Neural progenitor cell (in vitro differentiated cells): ENCODE results near the gene EXT2. TPM values are rescaled to one million over a fixed set of nuclear protein-coding genes. Genes with fewer than 3 reads are reported as not detected.

ENCODE experiments used
- DNase-seq: peaks from one replicate; pipeline ENCODE4 v3.0.0-alpha.2; 2016; ENCODE audit warnings: low spot score
- H2AFZ ChIP-seq: fragments of 200-600 bp; sonication (generic); replicated peaks from 2 replicates; pipeline ENCODE4 v1.6.1; 2016; ENCODE audit warnings: antibody characterized with exemption
- H3F3A ChIP-seq: fragments of 200-600 bp; sonication (generic); 2 replicates; pipeline ENCODE4 v1.6.1; 2016; ENCODE audit warnings: antibody characterized with exemption, low read depth
- H3K27ac ChIP-seq: fragments of 200-600 bp; sonication (generic); 2 replicates; pipeline ENCODE4 v1.5.1; 2016; ENCODE audit warnings: mild to moderate bottlenecking
- H3K27me3 ChIP-seq: fragments of 200-600 bp; sonication (generic); 2 replicates; pipeline ENCODE4 v1.6.1; 2016; ENCODE audit warnings: mild to moderate bottlenecking, moderate library complexity
- H3K36me3 ChIP-seq: fragments of 200-600 bp; sonication (generic); 2 replicates; pipeline ENCODE4 v1.5.1; 2016
- H3K4me1 ChIP-seq: fragments of 200-600 bp; sonication (generic); 2 replicates; pipeline ENCODE4 v1.6.1; 2016; ENCODE audit warnings: mixed run types
- H3K4me2 ChIP-seq: fragments of 200-600 bp; sonication (generic); 2 replicates; pipeline ENCODE4 v1.6.1; 2016
- H3K4me3 ChIP-seq: fragments of 200-600 bp; sonication (generic); 2 replicates; pipeline ENCODE4 v1.5.1; 2016
- H3K79me2 ChIP-seq: fragments of 200-600 bp; sonication (generic); 2 replicates; pipeline ENCODE4 v1.6.1; 2016; ENCODE audit warnings: low read depth
- H3K9ac ChIP-seq: fragments of 200-600 bp; sonication (generic); 2 replicates; pipeline ENCODE4 v1.6.1; 2016
- H3K9me3 ChIP-seq: fragments of 200-600 bp; sonication (generic); 2 replicates; pipeline ENCODE4 v1.5.1; 2016; ENCODE audit warnings: low read depth
- H4K20me1 ChIP-seq: fragments of 200-600 bp; sonication (generic); 2 replicates; pipeline ENCODE4 v1.6.1; 2016; ENCODE audit warnings: low read depth
- H3K27ac Mint-ChIP-seq: 3 replicates; pipeline ENCODE4 v1.8.0; 2021; ENCODE audit warnings: mixed read lengths
- H3K27me3 Mint-ChIP-seq: 2 replicates; pipeline ENCODE4 v1.8.0; 2022; ENCODE audit warnings: low read depth, mild to moderate bottlenecking, inconsistent platforms, moderate library complexity, mixed read lengths; ENCODE audit not compliant: insufficient read depth
- H3K36me3 Mint-ChIP-seq: 3 replicates; pipeline ENCODE4 v1.8.0; 2021; ENCODE audit warnings: mixed read lengths
- H3K4me1 Mint-ChIP-seq: 3 replicates; pipeline ENCODE4 v1.8.0; 2021; ENCODE audit warnings: mixed read lengths
- H3K4me3 Mint-ChIP-seq: 3 replicates; pipeline ENCODE4 v1.8.0; 2021; ENCODE audit warnings: mild to moderate bottlenecking, moderate library complexity, mixed read lengths
- H3K9me3 Mint-ChIP-seq: 3 replicates; pipeline ENCODE4 v1.8.0; 2020; ENCODE audit warnings: mixed read lengths
- EZH2 ChIP-seq: fragments of 200-600 bp; sonication (generic); IDR thresholded peaks from 2 replicates; pipeline ENCODE4 v1.6.1; 2017; ENCODE audit warnings: antibody characterized with exemption, mild to moderate bottlenecking, moderate library complexity
- EZH2phosphoT487 ChIP-seq: fragments of 200-600 bp; sonication (generic); IDR thresholded peaks from 2 replicates; pipeline ENCODE4 v1.6.1; 2017; ENCODE audit warnings: antibody characterized with exemption
- total RNA-seq: library from RNA; depleted of rRNA; stranded (reverse); fragments of >200 nt; gene quantifications from 2 replicates; pipeline ENCODE4 v1.2.3, GENCODE V29; 2015; ENCODE audit warnings: low replicate concordance
- TF ChIP-seq, protein P1 (sequence below): fragments of 200-600 bp; sonication (generic); IDR thresholded peaks from 2 replicates; pipeline ENCODE4 v1.5.1; 2017; ENCODE audit warnings: antibody characterized with exemption, mild to moderate bottlenecking

Gene EXT2
- total RNA-seq, 1 donor from 2014 or later, result 70.4 TPM

DNA sequence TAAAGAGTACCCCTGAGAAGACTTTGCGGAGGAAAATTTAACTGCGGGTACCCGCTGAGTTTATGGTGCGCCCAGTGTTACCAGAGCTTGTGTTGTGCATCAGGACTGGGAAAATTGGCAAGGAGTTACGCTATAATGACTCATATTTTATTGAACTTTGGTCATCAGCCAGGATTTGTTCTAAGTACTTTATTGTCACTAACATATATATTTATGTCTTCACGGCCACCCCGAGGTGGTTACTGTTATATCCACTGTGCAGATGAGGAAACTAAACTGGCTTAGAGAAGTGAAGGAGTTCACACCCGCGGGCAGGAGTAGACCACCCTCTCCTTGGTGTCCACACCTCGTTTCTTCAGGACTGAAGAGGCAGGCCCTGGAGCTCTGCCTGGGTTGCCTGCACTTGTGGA, 28.7 kb upstream of the EXT2 start:
- Histone ChIP-seq H3K4me3 (peak overlapping the region; percentile 51), H3K9ac (no peak overlapping the region)

DNA sequence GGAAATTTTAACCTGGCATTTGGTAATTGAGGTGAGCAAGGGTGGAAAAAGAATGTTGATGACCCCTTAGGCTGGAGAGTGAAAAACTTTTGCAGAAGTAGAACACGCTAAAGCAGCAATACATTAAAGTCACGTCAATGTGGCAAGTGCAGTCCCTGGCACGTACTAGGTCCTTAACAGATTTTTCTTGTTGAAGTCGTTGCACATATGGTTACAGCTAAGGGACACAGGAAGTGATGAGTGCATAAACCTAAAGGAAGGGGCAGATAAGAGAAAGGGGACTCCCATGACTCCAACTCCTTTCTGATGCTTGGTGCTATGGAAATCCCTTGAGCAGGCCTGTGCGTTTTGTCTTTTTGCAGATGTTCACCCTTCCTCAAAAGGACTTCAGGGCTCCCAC, 28.2 kb upstream of the EXT2 start:
- Histone ChIP-seq H3K4me3 (no peak overlapping the region), H3K27me3 (peaks cover 15% of the 10 kb centered on the region), H3K36me3 (no peaks in the 10 kb centered on the region), H4K20me1 (no peaks in the 10 kb centered on the region), H3K79me2 (no peaks in the 10 kb centered on the region), H3F3A (peaks cover 31% of the 10 kb centered on the region), H3K9me3 (no peaks in the 10 kb centered on the region), H3K27ac (no peak overlapping the region), H3K4me2 (peak overlapping the region; percentile 82), H3K9ac (no peak overlapping the region), H2AFZ (no peak overlapping the region), H3K4me1 (peaks cover 34% of the 10 kb centered on the region)
- H3K27ac Mint-ChIP-seq, result no peak overlapping the region
- peaks cover 2% of the 10 kb centered on the region for H3K9me3 Mint-ChIP-seq
- no peak for DNase-seq
- no peak overlapping the region for H3K4me3 Mint-ChIP-seq
- peaks cover 29% of the 10 kb centered on the region for H3K4me1 Mint-ChIP-seq
- TF ChIP-seq EZH2, result no peak
- TF ChIP-seq, protein P1, sequence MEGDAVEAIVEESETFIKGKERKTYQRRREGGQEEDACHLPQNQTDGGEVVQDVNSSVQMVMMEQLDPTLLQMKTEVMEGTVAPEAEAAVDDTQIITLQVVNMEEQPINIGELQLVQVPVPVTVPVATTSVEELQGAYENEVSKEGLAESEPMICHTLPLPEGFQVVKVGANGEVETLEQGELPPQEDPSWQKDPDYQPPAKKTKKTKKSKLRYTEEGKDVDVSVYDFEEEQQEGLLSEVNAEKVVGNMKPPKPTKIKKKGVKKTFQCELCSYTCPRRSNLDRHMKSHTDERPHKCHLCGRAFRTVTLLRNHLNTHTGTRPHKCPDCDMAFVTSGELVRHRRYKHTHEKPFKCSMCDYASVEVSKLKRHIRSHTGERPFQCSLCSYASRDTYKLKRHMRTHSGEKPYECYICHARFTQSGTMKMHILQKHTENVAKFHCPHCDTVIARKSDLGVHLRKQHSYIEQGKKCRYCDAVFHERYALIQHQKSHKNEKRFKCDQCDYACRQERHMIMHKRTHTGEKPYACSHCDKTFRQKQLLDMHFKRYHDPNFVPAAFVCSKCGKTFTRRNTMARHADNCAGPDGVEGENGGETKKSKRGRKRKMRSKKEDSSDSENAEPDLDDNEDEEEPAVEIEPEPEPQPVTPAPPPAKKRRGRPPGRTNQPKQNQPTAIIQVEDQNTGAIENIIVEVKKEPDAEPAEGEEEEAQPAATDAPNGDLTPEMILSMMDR, result no peak
- no peak for TF ChIP-seq EZH2phosphoT487
- H3K27me3 Mint-ChIP-seq, result peaks cover 13% of the 10 kb centered on the region
- no peaks in the 10 kb centered on the region for H3K36me3 Mint-ChIP-seq

More for the DNA sequence above, 28.7 kb upstream of the EXT2 start:
- no peaks in the 10 kb centered on the region for H3K36me3 ChIP-seq
- peaks cover 36% of the 10 kb centered on the region for H3K4me1 ChIP-seq
- no peak overlapping the region for H3K27ac ChIP-seq
- no peaks in the 10 kb centered on the region for H3K79me2 ChIP-seq
- H3K27me3 Mint-ChIP-seq, result peaks cover 13% of the 10 kb centered on the region
- peak overlapping the region; percentile 82 for H3K4me2 ChIP-seq
- H2AFZ ChIP-seq, result peak overlapping the region; percentile 93
- peaks cover 31% of the 10 kb centered on the region for H3F3A ChIP-seq
- peaks cover 29% of the 10 kb centered on the region for H3K4me1 Mint-ChIP-seq
- H3K36me3 Mint-ChIP-seq, result no peaks in the 10 kb centered on the region
- H3K9me3 ChIP-seq, result no peaks in the 10 kb centered on the region
- no peak overlapping the region for H3K27ac Mint-ChIP-seq
- H3K9me3 Mint-ChIP-seq, result peaks cover 2% of the 10 kb centered on the region
- TF ChIP-seq, protein P1, result no peak
- TF ChIP-seq EZH2phosphoT487 (no peak), EZH2 (no peak)
- H3K4me3 Mint-ChIP-seq, result peak overlapping the region; percentile 75
- no peaks in the 10 kb centered on the region for H4K20me1 ChIP-seq
- DNase-seq, result no peak
- H3K27me3 ChIP-seq, result peaks cover 15% of the 10 kb centered on the region

DNA sequence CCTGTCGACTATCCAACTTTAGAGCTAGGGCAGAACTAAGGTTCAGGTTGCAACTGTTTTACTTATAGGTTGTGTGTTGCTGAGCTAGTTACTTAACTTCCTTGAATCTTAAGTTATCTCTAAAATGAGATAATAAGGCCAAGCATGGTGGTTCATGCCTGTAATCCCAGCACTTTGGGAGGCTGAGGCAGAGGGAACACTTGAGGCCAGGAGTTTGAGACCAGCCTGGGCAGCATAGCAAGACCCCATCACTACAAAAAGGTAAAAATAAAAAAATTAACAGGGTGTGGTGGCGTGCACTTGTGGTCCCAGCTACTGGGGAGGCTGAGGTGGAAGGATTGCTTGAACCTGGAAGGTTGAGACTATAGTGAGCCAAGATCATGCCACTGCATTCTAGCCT, 27.3 kb upstream of the EXT2 start:
- Mint-ChIP-seq H3K4me1 (peaks cover 23% of the 10 kb centered on the region), H3K27me3 (peaks cover 13% of the 10 kb centered on the region), H3K9me3 (peaks cover 2% of the 10 kb centered on the region), H3K4me3 (no peak overlapping the region), H3K36me3 (no peaks in the 10 kb centered on the region), H3K27ac (no peak overlapping the region)
- Histone ChIP-seq H3K4me1 (peaks cover 25% of the 10 kb centered on the region), H3K27me3 (peaks cover 15% of the 10 kb centered on the region), H3F3A (peaks cover 31% of the 10 kb centered on the region), H4K20me1 (no peaks in the 10 kb centered on the region), H3K27ac (no peak overlapping the region), H3K9me3 (no peaks in the 10 kb centered on the region), H3K79me2 (no peaks in the 10 kb centered on the region), H3K4me2 (no peak overlapping the region), H3K4me3 (no peak overlapping the region), H2AFZ (no peak overlapping the region), H3K9ac (no peak overlapping the region), H3K36me3 (no peaks in the 10 kb centered on the region)
- TF ChIP-seq EZH2phosphoT487 (no peak), EZH2 (no peak)
- TF ChIP-seq, protein P1, result no peak
- DNase-seq, result no peak
